ENCODE data around the gene PPP6R2. TPM values are rescaled to one million over a fixed set of nuclear protein-coding genes. Genes with fewer than 3 reads are reported as not detected.
"Not testable (repeated sequence)": the region's sequence is repeated elsewhere in the genome, so short reads cannot be mapped to it uniquely, and the experiment has no call there.

Gene PPP6R2
- total and polyA plus RNA-seq, 2 donors, result 45.4 to 45.7 TPM

DNA sequence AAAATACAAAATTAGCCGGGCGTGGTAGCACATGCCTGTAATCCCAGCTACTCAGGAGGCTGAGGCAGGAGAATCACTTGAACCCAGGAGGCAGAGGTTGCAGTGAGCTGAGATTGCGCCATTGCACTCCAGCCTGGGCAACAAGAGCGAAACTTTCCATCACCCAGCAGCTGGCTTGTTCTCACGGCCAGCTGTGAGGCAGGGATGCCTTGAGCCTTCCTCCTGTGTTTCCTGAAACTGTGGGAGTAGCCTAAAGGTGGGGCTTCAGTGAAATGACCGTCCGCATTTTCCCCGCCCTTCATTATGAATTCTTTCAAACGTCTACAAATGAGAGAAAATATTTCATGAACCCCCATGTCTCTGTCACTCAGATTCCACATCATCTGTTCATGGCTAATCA lies 65.8 kb downstream of the PPP6R2 start:
- H3K4me1 ChIP-seq (ENCODE audit: control insufficient read depth in 2 of 2, insufficient read depth in 2 of 2, low read length in 2 of 2); H3K4me3 ChIP-seq (ENCODE audit: low read length in 2 of 2); H3K9me3 ChIP-seq (ENCODE audit: control insufficient read depth in 2 of 2, insufficient read depth in 1 of 2, low read length in 1 of 2); DNase-seq (ENCODE audit: low read depth in 6 of 9, low spot score in 9 of 9); H3K27me3 ChIP-seq (ENCODE audit: control insufficient read depth in 2 of 2, insufficient read depth in 1 of 2, low read length in 1 of 2); H3K27ac ChIP-seq (ENCODE audit: low read depth in 1 of 2, low read length in 1 of 2): not testable (repeated sequence)
- H3K36me3 ChIP-seq (ENCODE audit: control insufficient read depth in 2 of 2, insufficient read depth in 2 of 2, low read length in 1 of 2), result peaks cover 36 to 44% of the 10 kb centered on the region in 2 donors
- WGBS, result 96% methylated on average over 9 of the region's 9 CpGs

GRCh38 chr22:50414476-50415248 lies 71.5 kb downstream of the PPP6R2 start:
- Histone ChIP-seq H3K36me3 (ENCODE audit: control insufficient read depth in 2 of 2, insufficient read depth in 2 of 2, low read length in 1 of 2) (peaks cover 68 to 69% of the 10 kb centered on the region in 2 donors), H3K27me3 (ENCODE audit: control insufficient read depth in 2 of 2, insufficient read depth in 1 of 2, low read length in 1 of 2) (no peaks in the 10 kb centered on the region), H3K4me1 (ENCODE audit: control insufficient read depth in 2 of 2, insufficient read depth in 2 of 2, low read length in 2 of 2) (no peaks in the 10 kb centered on the region), H3K9me3 (ENCODE audit: control insufficient read depth in 2 of 2, insufficient read depth in 1 of 2, low read length in 1 of 2) (no peaks in the 10 kb centered on the region), H3K4me3 (ENCODE audit: low read length in 2 of 2) (no peak overlapping the region), H3K27ac (ENCODE audit: low read depth in 1 of 2, low read length in 1 of 2) (no peak overlapping the region)
- no peak for DNase-seq (ENCODE audit: low read depth in 6 of 9, low spot score in 9 of 9)
- 98% methylated on average over 31 of the region's 31 CpGs for WGBS

GRCh38 chr22:50415426-50415825 lies 72.3 kb downstream of the PPP6R2 start:
- peaks cover 0 to under 1% of the 10 kb centered on the region in 2 donors for H3K9me3 ChIP-seq (ENCODE audit: control insufficient read depth in 2 of 2, insufficient read depth in 1 of 2, low read length in 1 of 2)
- no peak for DNase-seq (ENCODE audit: low read depth in 6 of 9, low spot score in 9 of 9)
- no peaks in the 10 kb centered on the region for H3K4me1 ChIP-seq (ENCODE audit: control insufficient read depth in 2 of 2, insufficient read depth in 2 of 2, low read length in 2 of 2)
- H3K27me3 ChIP-seq (ENCODE audit: control insufficient read depth in 2 of 2, insufficient read depth in 1 of 2, low read length in 1 of 2), result no peaks in the 10 kb centered on the region
- H3K4me3 ChIP-seq (ENCODE audit: low read length in 2 of 2), result no peak overlapping the region
- peaks cover 69 to 76% of the 10 kb centered on the region in 2 donors for H3K36me3 ChIP-seq (ENCODE audit: control insufficient read depth in 2 of 2, insufficient read depth in 2 of 2, low read length in 1 of 2)
- 98% methylated on average over 12 of the region's 12 CpGs for WGBS
- no peak overlapping the region for H3K27ac ChIP-seq (ENCODE audit: low read depth in 1 of 2, low read length in 1 of 2)

DNA sequence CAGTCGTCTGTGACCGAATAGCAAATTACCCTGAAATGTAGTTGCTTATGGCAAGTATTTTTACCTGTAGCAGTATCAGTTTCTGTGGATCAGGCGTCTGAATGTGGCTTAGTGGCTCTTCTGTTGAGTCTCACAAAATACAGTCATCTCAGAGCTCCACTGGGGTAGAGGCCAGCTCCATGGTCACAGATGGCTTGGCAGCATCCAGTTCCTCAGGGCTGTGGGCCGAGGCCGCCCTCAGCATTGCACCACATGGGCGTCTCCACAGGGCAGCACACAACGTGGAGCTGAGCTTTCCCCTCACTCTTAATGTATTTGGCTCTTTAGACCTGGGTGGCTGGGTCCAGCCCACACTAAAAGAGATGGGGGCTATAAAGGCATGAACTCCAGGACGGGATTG lies 73.9 kb downstream of the PPP6R2 start:
- H3K27me3 ChIP-seq (ENCODE audit: control insufficient read depth in 2 of 2, insufficient read depth in 1 of 2, low read length in 1 of 2), result no peaks in the 10 kb centered on the region

DNA sequence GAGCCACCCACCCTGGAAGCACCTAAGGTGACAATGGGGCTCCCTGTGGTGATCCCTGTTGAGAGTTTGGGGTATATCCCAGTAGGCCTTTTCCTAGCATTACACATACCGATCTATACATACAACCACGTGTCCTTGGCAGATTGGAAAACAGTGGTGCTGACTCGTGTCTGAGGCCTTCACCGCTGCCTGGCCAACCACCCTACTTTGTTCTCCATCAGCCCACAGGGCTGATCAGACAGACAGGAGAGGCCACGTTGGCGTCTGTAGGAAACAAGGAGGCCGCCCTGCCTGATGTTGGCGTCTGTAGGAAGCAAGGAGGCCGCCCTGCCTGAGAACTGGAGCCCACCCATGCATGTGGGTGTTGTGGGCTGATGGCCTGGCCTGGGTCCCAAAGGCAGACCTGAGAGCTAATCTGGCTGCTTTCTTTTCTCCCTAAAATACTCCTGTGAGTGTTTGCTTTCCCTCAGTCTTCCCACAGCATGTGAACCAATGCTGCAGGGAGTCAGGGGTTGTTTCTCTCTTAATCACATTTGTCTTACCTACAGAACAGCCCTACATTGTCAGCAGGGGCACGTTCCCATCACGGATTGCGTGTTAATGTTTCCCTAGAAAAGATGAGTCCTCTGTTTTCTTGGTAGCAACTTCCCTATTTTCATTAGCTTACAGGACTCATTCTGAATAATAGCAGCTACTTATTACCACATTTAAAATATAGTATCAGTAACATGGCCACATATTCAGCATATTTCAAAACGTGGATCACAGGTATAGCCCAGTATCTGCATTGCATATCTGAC lies 74.5 kb downstream of the PPP6R2 start:
- Histone ChIP-seq H3K4me1 (ENCODE audit: control insufficient read depth in 2 of 2, insufficient read depth in 2 of 2, low read length in 2 of 2) (no peaks in the 10 kb centered on the region), H3K27me3 (ENCODE audit: control insufficient read depth in 2 of 2, insufficient read depth in 1 of 2, low read length in 1 of 2) (no peaks in the 10 kb centered on the region), H3K27ac (ENCODE audit: low read depth in 1 of 2, low read length in 1 of 2) (no peak overlapping the region), H3K36me3 (ENCODE audit: control insufficient read depth in 2 of 2, insufficient read depth in 2 of 2, low read length in 1 of 2) (peaks cover 82 to 94% of the 10 kb centered on the region in 2 donors), H3K4me3 (ENCODE audit: low read length in 2 of 2) (no peak overlapping the region), H3K9me3 (ENCODE audit: control insufficient read depth in 2 of 2, insufficient read depth in 1 of 2, low read length in 1 of 2) (peaks cover 0 to 4% of the 10 kb centered on the region in 2 donors)
- DNase-seq (ENCODE audit: low read depth in 6 of 9, low spot score in 9 of 9), result no peak
- WGBS, result 96% methylated on average over 13 of the region's 13 CpGs

More for the DNA sequence above, 73.9 kb downstream of the PPP6R2 start:
- peaks cover 76 to 88% of the 10 kb centered on the region in 2 donors for H3K36me3 ChIP-seq (ENCODE audit: control insufficient read depth in 2 of 2, insufficient read depth in 2 of 2, low read length in 1 of 2)
- no peak overlapping the region for H3K4me3 ChIP-seq (ENCODE audit: low read length in 2 of 2)
- 97% methylated on average over 8 of the region's 8 CpGs for WGBS
- no peak for DNase-seq (ENCODE audit: low read depth in 6 of 9, low spot score in 9 of 9)
- H3K4me1 ChIP-seq (ENCODE audit: control insufficient read depth in 2 of 2, insufficient read depth in 2 of 2, low read length in 2 of 2), result no peaks in the 10 kb centered on the region
- H3K9me3 ChIP-seq (ENCODE audit: control insufficient read depth in 2 of 2, insufficient read depth in 1 of 2, low read length in 1 of 2), result peaks cover 0 to 4% of the 10 kb centered on the region in 2 donors
- no peak overlapping the region for H3K27ac ChIP-seq (ENCODE audit: low read depth in 1 of 2, low read length in 1 of 2)

DNA sequence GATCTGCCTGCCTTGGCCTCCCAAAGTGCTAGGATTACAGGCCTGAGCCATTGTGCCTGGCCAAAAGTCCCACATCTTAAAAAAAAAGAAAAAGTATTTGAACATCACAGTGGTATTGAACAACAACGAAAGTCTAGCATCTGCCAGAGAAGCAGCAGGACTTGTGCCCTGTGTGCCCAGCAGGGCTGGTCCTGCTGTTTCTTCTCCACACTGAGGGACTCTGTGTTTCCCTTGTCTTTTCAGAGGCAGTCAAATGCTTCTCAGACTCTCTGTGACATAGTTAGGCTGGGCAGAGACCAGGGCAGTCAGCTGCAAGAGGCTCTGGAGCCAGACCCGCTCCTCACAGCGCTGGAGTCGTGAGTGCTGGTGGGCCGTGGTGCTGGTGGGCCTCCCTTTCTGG lies 75.5 kb downstream of the PPP6R2 start:
- Histone ChIP-seq H3K27ac (ENCODE audit: low read depth in 1 of 2, low read length in 1 of 2) (no peak overlapping the region), H3K4me3 (ENCODE audit: low read length in 2 of 2) (no peak overlapping the region), H3K9me3 (ENCODE audit: control insufficient read depth in 2 of 2, insufficient read depth in 1 of 2, low read length in 1 of 2) (peaks cover 0 to 4% of the 10 kb centered on the region in 2 donors), H3K4me1 (ENCODE audit: control insufficient read depth in 2 of 2, insufficient read depth in 2 of 2, low read length in 2 of 2) (no peaks in the 10 kb centered on the region), H3K36me3 (ENCODE audit: control insufficient read depth in 2 of 2, insufficient read depth in 2 of 2, low read length in 1 of 2) (peaks cover 92 to 99% of the 10 kb centered on the region in 2 donors), H3K27me3 (ENCODE audit: control insufficient read depth in 2 of 2, insufficient read depth in 1 of 2, low read length in 1 of 2) (no peaks in the 10 kb centered on the region)
- 98% methylated on average over 5 of the region's 5 CpGs for WGBS
- DNase-seq (ENCODE audit: low read depth in 6 of 9, low spot score in 9 of 9), result no peak

DNA sequence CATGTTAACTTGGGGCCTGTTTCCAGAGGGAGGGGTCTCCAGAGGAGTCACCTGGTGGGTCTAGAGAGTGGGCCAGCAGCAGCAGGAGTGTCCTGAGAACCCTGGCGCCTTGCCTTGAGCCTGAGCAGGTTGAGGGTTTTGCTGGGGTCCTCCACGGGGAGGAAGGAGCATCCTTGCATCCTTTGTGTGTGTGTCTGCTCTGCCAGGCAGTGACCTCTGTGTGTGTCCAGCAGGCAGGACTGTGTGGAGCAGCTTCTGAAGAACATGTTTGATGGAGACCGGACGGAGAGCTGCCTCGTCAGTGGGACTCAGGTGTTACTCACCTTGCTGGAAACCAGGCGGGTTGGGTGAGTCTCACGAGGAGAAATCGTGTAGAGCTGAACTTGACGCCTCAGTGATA lies 76.0 kb downstream of the PPP6R2 start:
- DNase-seq (ENCODE audit: low read depth in 6 of 9, low spot score in 9 of 9), result no peak
- WGBS, result 96% methylated on average over 9 of the region's 9 CpGs
- no peaks in the 10 kb centered on the region for H3K27me3 ChIP-seq (ENCODE audit: control insufficient read depth in 2 of 2, insufficient read depth in 1 of 2, low read length in 1 of 2)
- H3K4me1 ChIP-seq (ENCODE audit: control insufficient read depth in 2 of 2, insufficient read depth in 2 of 2, low read length in 2 of 2), result no peaks in the 10 kb centered on the region
- no peak overlapping the region for H3K27ac ChIP-seq (ENCODE audit: low read depth in 1 of 2, low read length in 1 of 2)
- peaks cover 92 to 99% of the 10 kb centered on the region in 2 donors for H3K36me3 ChIP-seq (ENCODE audit: control insufficient read depth in 2 of 2, insufficient read depth in 2 of 2, low read length in 1 of 2)
- no peak overlapping the region for H3K4me3 ChIP-seq (ENCODE audit: low read length in 2 of 2)
- H3K9me3 ChIP-seq (ENCODE audit: control insufficient read depth in 2 of 2, insufficient read depth in 1 of 2, low read length in 1 of 2), result peaks cover 0 to 4% of the 10 kb centered on the region in 2 donors

GRCh38 chr22:50420015-50420414 lies 76.9 kb downstream of the PPP6R2 start:
- peaks cover 0 to 4% of the 10 kb centered on the region in 2 donors for H3K9me3 ChIP-seq (ENCODE audit: control insufficient read depth in 2 of 2, insufficient read depth in 1 of 2, low read length in 1 of 2)
- H3K36me3 ChIP-seq (ENCODE audit: control insufficient read depth in 2 of 2, insufficient read depth in 2 of 2, low read length in 1 of 2), result peaks cover 88 to 98% of the 10 kb centered on the region in 2 donors
- DNase-seq (ENCODE audit: low read depth in 6 of 9, low spot score in 9 of 9), result no peak
- WGBS, result 99% methylated on average over 10 of the region's 10 CpGs
- H3K4me3 ChIP-seq (ENCODE audit: low read length in 2 of 2), result no peak overlapping the region
- no peaks in the 10 kb centered on the region for H3K4me1 ChIP-seq (ENCODE audit: control insufficient read depth in 2 of 2, insufficient read depth in 2 of 2, low read length in 2 of 2)
- no peaks in the 10 kb centered on the region for H3K27me3 ChIP-seq (ENCODE audit: control insufficient read depth in 2 of 2, insufficient read depth in 1 of 2, low read length in 1 of 2)
- no peak overlapping the region for H3K27ac ChIP-seq (ENCODE audit: low read depth in 1 of 2, low read length in 1 of 2)

DNA sequence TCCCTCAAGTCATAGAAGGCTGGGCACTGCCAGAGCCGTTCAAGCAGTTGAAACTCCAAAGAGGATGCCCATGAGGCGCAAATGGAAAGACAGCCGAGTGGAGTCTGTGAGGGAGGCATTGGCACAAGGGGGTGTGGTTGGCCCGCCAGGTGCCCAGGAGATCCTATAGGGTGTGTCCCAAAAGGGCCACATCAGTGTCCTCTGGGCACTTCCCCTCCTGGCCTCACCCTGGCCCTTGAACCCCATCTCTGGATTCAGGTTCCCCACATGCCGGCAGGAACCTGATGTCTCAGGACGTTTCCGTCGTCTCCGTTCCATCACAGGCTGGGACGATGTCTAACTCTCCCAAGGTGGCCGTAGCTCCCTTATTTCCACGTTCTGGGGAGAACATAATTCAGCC lies 77.5 kb downstream of the PPP6R2 start:
- Histone ChIP-seq H3K4me1 (ENCODE audit: control insufficient read depth in 2 of 2, insufficient read depth in 2 of 2, low read length in 2 of 2) (no peaks in the 10 kb centered on the region), H3K27me3 (ENCODE audit: control insufficient read depth in 2 of 2, insufficient read depth in 1 of 2, low read length in 1 of 2) (no peaks in the 10 kb centered on the region), H3K27ac (ENCODE audit: low read depth in 1 of 2, low read length in 1 of 2) (no peak overlapping the region), H3K36me3 (ENCODE audit: control insufficient read depth in 2 of 2, insufficient read depth in 2 of 2, low read length in 1 of 2) (peaks cover 86 to 98% of the 10 kb centered on the region in 2 donors), H3K9me3 (ENCODE audit: control insufficient read depth in 2 of 2, insufficient read depth in 1 of 2, low read length in 1 of 2) (peaks cover 0 to 4% of the 10 kb centered on the region in 2 donors), H3K4me3 (ENCODE audit: low read length in 2 of 2) (no peak overlapping the region)
- WGBS, result 99% methylated on average over 12 of the region's 12 CpGs
- DNase-seq (ENCODE audit: low read depth in 6 of 9, low spot score in 9 of 9), result no peak

All from thymus (tissue), 11 donors.